GM21717 (cell line): ENCODE measurements around the gene SLC43A1.

Source experiments
- ATAC-seq: cut with Tn5 transposase; IDR thresholded peaks from one replicate; pipeline ENCODE4 v1.9.1; 2021; ENCODE audit warnings: mild to moderate bottlenecking, moderate library complexity; ENCODE audit not compliant: unreplicated experiment

The SLC43A1 gene

DNA sequence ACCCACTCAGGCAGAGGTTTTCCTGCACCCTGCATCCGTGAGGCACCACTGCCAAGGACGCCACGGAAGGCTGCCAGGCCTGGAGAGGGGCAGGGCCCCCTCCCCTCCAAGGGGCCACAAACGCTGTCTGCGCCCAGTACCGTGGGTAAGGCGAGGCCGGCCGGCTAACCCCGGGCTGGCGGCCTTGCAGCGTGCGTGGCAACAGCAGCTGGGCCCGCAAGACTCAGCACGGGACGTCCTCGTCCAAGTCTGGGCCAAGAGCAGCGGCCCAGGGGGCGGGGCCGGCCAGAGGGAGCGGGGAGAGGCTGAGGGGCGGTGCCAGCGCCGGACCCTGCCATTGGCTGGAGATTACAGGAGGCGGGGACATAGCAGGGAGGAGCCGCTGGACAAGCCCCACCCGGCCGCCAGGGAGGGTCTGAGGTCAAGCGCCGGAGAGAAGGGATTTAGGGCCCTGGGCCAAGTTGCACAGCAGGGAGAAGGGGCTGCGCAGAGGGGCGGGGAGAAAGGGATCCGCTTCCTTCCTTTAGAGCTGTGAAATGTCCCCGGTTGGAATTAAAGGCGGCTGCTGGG lies 16.0 kb downstream of the SLC43A1 start:
- no peak for ATAC-seq

DNA sequence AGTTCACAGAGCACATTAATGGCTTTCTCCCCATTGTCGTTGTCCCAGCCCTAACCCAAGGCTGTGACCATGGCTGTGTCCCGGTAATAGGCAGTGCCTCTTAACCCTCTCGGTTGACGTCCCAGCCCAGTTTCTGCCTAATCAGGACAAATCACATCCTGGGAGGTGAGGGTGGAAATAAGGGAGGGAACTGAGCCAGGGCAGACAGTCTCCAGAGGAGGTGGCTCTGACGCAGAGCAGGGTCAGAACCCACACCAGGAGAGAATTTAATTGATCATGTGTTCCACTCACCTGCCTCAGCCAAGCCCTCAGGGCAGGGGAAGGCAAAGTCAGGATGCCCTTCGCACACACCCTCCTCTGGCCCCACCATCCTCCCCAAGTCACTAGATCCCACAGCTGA lies 17.0 kb downstream of the SLC43A1 start:
- ATAC-seq, result no peak

DNA sequence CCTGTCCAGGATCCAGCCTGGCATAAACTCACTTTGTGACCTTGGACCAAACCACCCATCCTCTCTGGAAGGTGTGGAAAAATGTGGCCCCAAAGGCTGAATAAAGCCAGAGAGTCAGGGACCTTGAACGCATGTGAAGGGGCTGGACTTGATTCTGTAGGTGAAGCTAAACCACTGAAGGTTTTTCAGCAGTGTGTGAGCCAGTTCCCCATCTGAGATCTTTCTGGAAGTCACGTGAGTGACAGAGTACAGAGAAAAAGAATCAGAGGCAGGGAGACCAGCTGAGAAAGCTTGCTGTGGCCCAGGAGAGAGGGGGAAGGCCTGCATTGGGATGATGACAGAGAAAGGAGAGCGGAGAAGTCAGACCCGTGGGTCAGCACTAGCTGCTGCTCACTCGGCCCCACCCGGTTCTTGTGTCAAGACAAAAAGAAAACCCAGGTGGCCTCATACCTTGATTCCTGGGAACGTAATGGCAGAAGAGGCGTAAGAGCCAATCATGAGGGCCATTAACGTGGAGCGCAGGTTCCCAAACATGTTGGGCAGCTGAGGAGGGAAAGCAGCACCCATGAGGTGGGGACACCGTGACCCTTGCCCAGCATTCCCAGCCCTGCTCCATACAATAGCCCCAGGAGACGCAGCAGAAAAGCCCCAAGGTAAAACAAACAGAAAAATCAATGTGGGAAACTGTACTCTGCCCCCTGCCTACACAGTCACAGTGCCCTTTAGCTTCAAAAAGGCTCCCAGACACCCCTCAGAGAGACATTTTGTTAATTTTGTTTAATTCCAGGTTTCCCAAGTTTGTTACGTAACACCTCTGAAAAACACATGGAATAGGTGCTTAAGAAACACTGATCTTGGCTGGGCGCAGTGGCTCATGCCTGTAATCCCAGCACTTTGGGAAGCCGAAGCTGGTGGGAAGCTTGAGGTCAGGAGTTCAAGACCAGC lies 17.9 kb downstream of the SLC43A1 start:
- no peak for ATAC-seq

DNA sequence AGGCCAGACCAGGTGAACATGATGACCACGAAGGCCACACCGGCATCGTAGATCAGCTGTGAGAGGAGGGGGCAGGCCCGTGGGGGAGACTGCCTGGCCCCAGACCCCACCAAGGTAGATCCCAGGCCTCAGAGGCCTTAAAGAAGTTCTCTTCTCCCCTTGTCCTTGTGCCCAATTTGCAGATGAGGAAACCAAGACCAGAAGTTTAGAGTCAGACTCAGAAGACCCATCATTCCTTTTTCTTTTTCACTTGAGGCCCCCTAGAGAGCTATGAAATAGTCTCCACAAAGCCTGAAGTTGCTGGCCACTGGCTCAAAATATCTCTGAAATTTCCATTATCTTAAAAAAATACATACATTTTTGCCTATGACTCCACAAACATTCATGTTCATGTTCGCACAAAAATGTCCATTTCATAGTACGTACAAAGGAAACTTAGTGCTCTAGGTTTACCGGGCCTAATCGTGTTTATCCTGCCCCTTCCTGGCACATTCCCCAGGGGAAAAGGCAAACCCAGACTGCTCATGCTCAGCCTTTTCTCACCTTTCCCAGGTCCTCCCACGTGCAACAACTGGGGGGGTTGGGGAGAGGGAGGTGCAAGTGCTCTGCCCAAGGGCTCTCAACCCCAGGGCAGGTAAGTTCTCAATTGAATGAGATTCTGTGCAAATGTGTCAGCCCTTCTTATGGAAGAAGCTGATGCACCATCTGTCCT lies 19.2 kb downstream of the SLC43A1 start:
- ATAC-seq, result no peak

DNA sequence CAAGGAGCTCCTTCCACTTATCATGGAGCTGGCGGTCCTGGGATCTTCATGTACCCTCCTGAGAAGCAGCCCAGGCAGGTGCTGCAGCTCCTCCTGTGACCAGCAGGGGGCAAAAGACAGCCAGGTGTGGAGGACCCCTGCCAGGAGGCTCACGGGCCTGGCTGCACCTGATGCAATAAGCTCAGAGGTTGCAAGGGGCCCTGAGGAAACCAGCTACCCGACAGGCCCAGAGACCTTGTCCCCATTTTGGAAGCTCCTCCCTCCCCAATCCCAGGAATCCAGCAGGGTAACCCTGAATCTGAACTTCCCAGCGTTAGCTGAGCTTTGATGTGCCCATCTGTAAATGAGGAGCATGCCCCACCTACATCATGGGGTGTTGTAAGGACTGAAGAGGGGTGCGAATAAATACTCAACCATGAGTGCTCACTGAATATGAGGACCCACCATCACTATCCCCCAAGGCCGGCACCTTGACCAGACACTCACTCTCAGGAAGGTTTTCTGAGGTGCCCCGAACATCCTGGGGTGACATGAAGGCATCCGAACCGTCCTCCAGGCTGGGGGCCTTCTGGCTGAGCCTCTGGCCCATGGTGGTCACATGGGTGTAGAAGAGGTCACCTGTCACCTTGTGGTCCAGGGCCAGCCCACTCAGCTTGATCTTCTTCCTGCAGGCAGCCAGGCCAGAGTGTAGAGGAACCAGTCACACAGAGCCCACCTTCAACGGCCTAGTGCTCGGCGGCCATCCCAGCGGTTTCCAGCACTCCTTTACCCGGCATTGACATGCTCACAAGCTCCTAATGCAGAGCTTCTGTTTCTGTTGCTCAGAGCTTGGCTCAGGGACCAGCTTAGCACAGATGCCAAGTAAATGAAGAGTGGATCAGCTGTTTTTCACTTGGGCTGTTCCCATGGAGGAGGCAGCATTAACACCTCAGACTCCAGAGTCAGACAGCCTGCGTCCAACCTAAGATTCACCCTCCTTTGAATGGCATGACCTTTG lies 21.7 kb downstream of the SLC43A1 start:
- ATAC-seq, result peak; percentile 76

DNA sequence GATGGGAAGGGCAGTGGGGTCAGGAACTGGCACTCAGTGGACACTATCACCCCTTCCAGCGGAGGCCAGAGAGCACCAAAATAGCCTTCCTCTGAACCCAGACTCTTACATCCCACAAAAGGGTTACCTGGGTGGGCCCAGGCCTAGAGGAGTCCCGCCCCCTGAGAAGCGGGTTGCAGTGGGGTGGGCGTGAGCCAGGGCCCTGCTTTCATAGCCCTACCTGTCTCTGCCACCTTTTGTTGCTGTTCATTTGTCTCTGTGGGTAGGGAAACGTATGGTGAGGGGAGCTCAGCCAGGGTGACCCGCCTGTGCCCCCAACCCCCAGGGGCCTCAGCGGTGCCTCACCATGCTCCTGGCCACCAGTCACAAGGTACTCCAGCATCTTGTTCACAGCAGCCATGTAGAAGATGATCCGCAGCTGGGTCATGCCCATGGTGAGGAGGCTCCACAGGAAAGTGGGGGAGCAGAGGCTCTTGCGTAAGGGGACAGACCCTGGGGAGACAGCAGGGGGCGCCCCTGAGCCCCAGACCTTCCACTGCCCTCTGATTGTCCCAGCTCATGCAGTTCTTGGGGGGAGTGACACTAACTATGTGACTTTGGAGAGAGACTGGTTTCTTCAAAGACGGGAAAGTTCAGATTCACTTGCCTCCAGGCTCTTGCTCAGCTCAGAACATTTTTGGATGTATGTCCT lies 24.0 kb downstream of the SLC43A1 start:
- no peak for ATAC-seq

DNA sequence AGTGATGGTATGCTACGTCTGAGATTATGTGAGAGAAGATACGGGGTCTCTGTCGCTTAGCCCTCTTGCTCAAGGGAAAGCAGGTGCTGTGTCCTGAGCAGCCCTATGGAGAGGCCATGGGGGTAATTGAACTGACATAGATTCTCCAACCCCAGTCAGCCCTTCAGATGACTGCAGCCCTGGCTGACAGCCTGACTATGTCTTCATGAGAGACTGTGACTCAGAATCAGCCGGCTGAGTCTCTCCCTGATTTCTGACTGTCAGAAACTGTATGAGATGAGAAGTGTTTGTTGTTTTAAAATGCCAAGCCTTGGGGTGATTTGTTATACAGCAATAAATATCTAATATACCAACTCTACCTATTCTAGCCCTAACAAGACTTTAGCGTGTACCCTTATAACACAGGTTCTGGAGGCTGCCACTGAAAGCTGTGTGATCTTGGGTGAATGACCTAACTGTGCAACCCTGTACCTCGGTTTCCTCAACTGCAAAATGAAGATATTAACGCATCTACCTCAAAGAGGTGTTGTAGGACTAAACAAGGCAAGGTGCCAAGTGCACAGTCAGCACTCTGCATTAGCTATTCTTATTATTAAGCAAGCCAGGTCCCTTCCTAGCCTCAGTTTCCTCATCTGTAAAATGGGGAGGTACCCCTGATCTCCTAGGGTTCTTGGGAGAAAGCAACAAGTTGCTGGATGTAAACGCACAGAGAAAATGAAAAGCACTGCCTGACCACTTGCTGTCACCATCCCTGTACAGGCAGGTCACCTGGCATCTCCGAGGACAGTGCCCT lies 24.9 kb downstream of the SLC43A1 start:
- ATAC-seq, result no peak

DNA sequence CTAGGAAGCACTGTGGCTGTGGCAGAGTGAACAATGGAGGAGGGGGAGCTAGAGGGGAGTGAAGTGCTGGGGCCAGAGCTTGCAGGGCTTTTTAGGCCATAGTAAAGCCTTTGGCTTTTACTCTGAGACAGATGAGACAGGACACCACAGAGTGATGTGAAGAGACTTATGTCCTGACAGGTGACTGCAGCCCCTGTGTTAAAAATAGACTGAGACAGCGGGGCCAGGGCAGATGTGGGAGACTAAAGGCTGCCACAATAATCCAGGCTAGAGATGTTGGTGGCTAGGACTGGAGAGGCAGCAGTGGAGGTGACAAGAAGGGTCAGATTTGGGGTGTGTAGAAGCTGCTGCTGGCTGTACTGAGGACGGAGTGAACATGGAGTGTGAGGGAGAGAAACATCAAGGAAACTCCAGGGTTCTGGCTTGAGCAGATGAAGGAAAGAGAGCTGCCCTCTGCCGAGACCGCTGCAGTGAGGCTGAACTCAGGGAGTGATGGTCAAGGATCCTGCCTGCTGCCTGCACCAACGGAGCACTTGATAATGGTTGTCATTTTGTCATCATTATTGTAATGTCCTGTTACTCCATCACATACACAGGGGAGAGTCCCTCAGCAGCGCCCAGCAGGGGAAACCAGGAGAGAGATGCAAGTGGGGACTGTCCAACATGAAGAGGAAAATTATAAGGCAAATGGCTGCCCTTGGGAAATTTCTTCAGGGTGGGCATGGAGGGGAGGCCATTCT lies 27.4 kb downstream of the SLC43A1 start:
- no peak for ATAC-seq

DNA sequence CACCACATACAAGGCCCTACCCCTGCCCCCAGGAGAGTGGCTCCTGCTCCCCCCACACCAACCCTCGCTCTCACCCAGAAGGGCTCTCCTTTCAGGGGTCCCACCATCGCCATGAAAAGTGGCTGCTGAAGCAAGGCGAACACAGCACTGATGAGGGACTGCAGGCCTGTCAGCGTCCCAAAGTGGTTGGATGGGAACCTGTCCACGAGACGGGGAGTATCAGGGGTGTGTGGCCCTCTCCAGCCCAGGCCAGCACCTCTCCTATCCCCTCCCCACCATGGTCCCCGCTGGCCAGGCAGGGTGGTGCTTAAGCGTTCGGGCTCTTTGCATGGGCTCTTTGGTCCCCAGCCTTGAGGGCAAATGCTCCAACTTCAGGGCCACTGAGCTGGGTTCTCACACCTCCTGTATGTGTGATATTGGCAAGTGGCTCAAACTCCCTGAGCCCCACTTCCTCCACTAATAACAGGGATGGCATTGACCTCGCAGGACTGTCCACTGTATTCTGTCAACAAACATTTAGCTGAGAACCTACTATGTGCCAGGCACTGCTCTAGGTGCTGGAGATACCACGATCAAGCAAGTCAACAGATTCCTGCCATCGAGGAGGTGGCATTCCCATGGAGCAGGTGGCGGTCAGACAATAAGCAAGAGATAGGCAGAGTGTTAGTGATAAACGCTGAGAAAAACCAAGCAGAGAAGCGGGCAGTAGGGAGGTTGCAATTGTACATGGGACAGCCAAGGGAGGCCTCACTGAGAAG lies 28.3 kb downstream of the SLC43A1 start:
- no peak for ATAC-seq

DNA sequence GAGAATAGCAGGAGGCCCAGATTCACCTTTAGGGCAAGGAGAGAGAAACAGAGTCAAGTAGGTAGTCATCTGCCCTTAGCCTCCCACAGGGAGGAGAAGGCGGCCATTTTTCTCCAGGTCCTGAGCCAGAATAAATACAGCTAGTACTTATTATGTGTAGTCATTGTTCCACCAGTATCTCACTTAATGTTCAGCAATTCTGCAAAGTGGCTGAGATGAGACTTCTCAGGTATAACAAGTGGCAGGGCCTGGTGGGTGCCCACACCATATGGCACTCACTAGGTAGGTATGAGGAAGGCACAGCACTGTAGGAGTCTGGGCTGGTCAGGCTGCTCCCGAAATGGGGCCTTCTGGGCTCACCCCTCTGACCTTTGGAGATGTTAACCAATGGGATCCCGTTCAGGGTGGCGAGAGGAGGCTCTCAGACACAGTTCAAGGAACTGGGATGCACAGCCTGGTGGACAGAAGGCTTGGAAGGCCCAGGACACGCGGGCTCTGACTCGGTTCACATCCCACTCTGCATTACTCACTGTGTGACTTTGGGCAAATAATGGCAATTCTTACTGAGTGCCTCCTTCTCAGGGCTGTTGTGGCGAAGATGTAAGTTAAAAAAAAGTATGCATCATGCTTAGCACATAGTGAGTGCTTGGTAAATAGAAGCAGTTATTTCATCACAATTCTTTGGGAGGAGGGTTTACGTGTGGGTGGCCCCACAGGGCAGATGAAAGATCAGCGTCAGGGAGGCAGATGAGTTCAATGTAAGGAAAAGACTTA lies 30.1 kb downstream of the SLC43A1 start:
- ATAC-seq, result no peak

DNA sequence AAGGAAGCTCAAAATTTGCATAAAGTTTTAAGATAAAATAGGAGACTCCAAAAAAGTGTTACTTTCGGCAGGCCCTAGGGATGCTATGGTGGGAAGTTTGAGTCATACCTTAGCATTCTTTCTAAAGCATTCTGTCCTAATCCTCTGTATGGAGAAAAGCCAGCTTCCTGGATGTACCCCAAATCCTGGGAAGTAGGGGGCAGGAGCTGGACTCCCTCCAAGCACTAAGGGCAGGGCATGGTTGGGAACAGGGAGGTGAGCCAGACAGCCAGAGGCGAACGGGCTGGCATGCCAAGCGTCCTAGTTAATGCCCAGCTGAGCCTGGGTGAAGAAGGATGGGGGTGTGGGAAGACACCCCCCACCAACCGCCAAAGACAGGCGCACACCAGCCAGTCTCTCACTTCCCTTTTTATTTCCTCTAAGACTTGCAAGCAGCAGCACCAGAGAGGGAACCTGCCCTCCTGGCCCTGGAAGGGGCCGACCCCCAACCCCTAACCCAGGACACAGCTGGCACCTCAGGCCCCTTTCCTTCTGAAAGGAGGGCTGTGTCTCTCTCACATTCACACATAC lies 31.3 kb downstream of the SLC43A1 start:
- peak; percentile 50 for ATAC-seq

DNA sequence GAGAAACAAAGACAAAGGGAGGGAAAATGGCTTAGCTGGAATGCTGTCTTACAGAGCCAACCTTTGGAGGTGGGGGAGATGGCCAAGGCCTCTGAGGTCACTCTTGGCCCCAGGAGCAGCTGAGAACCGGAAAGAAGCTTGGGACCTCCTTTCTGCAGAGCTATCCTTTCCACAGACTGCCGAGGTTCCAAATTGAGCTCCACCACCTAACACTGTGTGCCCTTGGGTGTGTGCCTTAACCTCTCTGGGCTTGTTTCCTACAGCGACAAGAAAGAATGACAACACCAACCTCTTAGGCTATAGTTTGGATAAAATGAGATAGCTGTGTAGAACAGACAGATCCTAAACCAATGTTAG lies 32.0 kb downstream of the SLC43A1 start:
- ATAC-seq, result no peak

DNA sequence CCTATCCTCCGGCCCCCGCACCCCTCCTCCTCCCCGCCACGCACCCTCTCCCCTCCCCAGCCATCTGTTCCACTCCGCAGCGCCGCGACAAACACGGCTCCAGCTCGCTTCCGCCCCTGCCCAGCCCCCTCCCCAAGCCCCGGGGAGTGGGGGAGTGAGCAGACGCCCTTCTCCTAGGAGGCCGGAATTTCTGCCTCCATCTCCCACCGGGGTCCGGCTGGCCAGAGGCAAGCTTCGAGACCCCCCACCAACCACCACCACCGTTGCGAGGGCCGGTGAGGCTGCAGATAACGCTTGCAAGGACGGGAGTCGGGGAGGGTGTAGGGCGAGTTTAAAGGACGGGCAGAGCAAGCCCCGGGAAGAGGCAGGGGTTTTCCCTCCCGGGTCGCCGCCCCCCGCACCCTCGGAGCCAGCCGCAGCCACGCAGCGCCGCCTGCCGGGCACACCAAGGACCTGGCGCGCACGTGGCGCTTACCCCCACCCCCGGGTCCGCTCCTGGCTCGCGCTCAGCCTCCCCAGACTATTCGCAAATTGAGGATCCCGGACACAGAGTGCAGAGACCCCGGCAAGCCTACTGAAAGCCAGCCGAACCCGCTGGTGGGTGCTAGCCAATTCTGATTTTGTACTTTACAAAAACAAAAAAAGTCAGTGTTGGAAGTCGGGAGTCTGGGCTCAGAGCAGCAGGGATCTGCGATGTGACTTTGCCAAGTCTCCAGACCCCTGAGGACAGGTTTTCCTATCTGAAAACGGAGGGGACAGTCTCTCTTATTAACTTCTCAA lies 32.5 kb downstream of the SLC43A1 start:
- no peak for ATAC-seq

DNA sequence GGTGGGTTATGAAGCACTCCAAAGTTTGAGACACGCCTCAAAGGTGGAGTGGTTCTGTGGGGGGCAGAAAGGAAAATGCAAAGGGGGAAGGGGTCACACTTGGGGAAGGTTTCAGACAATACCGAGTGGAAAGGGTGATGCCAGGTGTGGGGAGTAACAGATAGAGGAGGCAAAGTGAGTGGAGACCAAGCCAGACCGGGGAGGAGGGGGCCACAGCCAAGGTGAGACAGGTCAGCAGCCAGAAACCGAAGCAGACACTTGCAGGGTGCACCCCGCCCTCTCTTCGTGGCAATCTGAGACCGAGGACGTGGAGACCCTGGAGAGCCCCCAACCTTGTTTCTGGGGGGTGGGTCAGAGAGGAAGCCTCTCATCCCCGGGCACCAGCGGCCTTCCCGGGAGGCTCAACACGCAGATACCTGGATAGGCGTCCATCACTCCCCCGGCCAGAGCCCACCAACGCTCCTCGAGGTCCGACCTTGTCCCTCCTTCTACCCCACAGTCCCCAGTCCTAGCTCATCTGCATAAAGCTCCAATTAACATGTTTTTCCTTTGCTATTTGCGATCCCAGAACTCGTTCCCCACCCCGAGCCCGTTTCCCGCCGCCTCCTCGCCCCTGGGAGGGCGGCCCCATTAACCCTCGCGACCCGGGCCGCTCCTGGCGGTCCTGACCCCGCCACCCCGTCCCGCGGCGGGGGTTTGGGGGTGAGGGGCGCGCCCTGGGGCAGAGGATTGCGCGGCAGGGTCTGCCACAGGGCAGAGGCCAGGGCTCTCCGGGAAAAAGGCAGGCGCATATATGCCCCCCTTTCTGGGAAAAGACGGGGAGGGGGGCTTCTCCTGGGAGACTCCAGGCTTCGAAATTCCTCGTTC lies 33.4 kb downstream of the SLC43A1 start:
- no peak for ATAC-seq

DNA sequence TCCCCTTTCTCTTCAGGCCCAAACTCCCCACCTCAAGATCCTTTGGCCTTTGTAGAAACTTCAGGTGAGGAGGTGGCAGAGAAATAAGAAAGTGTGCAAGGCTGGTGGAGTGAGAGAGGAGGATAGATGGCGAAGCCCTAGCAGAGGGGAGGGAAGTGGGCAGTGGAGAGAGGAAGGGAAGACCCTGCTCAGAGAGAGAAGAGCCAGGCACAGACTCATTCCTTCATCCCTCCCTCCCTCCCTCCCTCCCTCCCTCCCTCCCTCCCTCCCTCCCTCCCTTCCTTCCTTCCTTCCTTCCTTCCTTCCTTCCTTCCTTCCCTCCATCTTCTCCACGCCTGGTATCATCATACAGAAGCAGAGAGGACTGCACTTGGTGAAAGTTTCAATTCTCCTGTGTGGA lies 34.2 kb downstream of the SLC43A1 start:
- ATAC-seq, result no peak
